Fibroblast of lung (primary cell): ENCODE measurements around the gene ERFL. TPM values are rescaled to one million over a fixed set of nuclear protein-coding genes. Genes with fewer than 3 reads are reported as not detected.
A peak's percentile ranks its signal among the peaks of the same experiment; 100 is the strongest.

Experiments
- DNase-seq, 2 donors: peaks; one replicate each; pipeline versions ENCODE4 v3.0.0 to v3.0.0-alpha.2; 2010; ENCODE audit warnings: low read depth in 2 of 2
- H2AFZ ChIP-seq: 2 replicates; pipeline ENCODE4 v1.5.1; 2012; ENCODE audit warnings: low read length, control low read depth, inconsistent platforms
- H3K27ac ChIP-seq: 2 replicates; pipeline ENCODE4 v1.5.1; 2011; ENCODE audit warnings: low read length, control low read depth; ENCODE audit not compliant: insufficient read depth
- H3K27me3 ChIP-seq: 2 replicates; pipeline ENCODE4 v1.5.1; 2011; ENCODE audit warnings: mild to moderate bottlenecking, low read length; ENCODE audit not compliant: control insufficient read depth, insufficient read depth
- H3K36me3 ChIP-seq: 2 replicates; pipeline ENCODE4 v1.5.1; 2011; ENCODE audit warnings: low read length; ENCODE audit not compliant: control insufficient read depth, insufficient read depth
- H3K4me1 ChIP-seq: 2 replicates; pipeline ENCODE4 v1.5.1; 2011; ENCODE audit warnings: low read length; ENCODE audit not compliant: control insufficient read depth, insufficient read depth; ENCODE audit errors: extremely low read depth
- H3K4me2 ChIP-seq: 2 replicates; pipeline ENCODE4 v1.5.1; 2011; ENCODE audit warnings: low read length, control low read depth; ENCODE audit not compliant: insufficient read depth; ENCODE audit errors: extremely low read depth
- H3K4me3 ChIP-seq, 4 experiments: fragments of 200-600 bp in 1 of 4; sonication (generic) in 1 of 4; replicated peaks in 1 of 4; 2 replicates each; pipeline ENCODE4 v1.5.1; 2011 to 2016; ENCODE audit warnings: low read length in 4 of 4, low read depth in 3 of 4, mild to moderate bottlenecking in 3 of 4, control low read depth in 2 of 4, inconsistent platforms in 1 of 4, mixed read lengths in 1 of 4; ENCODE audit not compliant: insufficient read depth in 1 of 4; ENCODE audit errors: control extremely low read depth in 1 of 4
- H3K79me2 ChIP-seq: 2 replicates; pipeline ENCODE4 v1.5.1; 2012; ENCODE audit warnings: mild to moderate bottlenecking, low read length, inconsistent platforms; ENCODE audit not compliant: control insufficient read depth, insufficient read depth
- H3K9ac ChIP-seq: 2 replicates; pipeline ENCODE4 v1.5.1; 2011; ENCODE audit warnings: mild to moderate bottlenecking, low read length, control low read depth; ENCODE audit not compliant: insufficient read depth
- H3K9me3 ChIP-seq: 2 replicates; pipeline ENCODE4 v1.5.1; 2012; ENCODE audit warnings: low read depth, low read length; ENCODE audit not compliant: control insufficient read depth, insufficient read depth
- H4K20me1 ChIP-seq: 2 replicates; pipeline ENCODE4 v1.5.1; 2011; ENCODE audit warnings: low read length; ENCODE audit not compliant: control insufficient read depth, insufficient read depth; ENCODE audit errors: extremely low read depth
- CTCF ChIP-seq, 2 donors: IDR thresholded peaks in 1 of 2; conservative IDR thresholded peaks in 1 of 2; 1 replicate in 1 of 2; 2 replicates in 1 of 2; pipeline ENCODE4 v1.5.1; 2011 to 2012; ENCODE audit warnings: low read length in 2 of 2, control low read depth in 1 of 2, inconsistent platforms in 1 of 2, low read depth in 1 of 2, mild to moderate bottlenecking in 1 of 2
- EZH2 ChIP-seq: IDR thresholded peaks from 2 replicates; pipeline ENCODE4 v1.5.1; 2012; ENCODE audit warnings: low read length, control low read depth, mild to moderate bottlenecking; ENCODE audit errors: missing control alignments
- polyA plus RNA-seq, 2 donors: library from polyadenylated mRNA; depleted of rRNA in 1 of 2; stranded (reverse) in 1 of 2; unstranded in 1 of 2; fragments of >200 nt; gene quantifications; 2 replicates each; pipeline ENCODE4 v1.2.1, GENCODE V29; 2011 to 2012; ENCODE audit warnings: missing spikeins in 1 of 2
- total RNA-seq: library from RNA; depleted of rRNA; stranded (reverse); fragments of >200 nt; gene quantifications from 2 replicates; pipeline ENCODE4 v1.2.1, GENCODE V29; 2014

The ERFL gene
- total and polyA plus RNA-seq, 2 donors (not counting 1 experiment from before 2014, with no cell fraction given): under 0.01 to 0.03 TPM

- Histone ChIP-seq H3K27ac (no peak overlapping the region), H2AFZ (no peak overlapping the region), H3K4me2 (no peak overlapping the region), H3K4me3 (no peak overlapping the region), H3K27me3 (peaks cover 44% of the 10 kb centered on the region), H3K4me1 (no peaks in the 10 kb centered on the region), H3K9me3 (no peaks in the 10 kb centered on the region), H3K36me3 (no peaks in the 10 kb centered on the region), H4K20me1 (no peaks in the 10 kb centered on the region), H3K9ac (no peak overlapping the region), H3K79me2 (no peaks in the 10 kb centered on the region)
- no peak for DNase-seq
- TF ChIP-seq CTCF (conservative IDR thresholded peaks at IDR 0.05 in 1 of 2, IDR thresholded peaks at IDR 0.05 in 1 of 2; ENCODE audit: low read depth in 1 of 2, low read length in 2 of 2) (no peak), EZH2 (peak; percentile 92)
These were observed 7.2 kb downstream of the ERFL start for GRCh38 chr19:41920882-41921576.

GRCh38 chr19:41919948-41920712, 8.1 kb downstream of the ERFL start:
- peaks cover 47% of the 10 kb centered on the region for H3K27me3 ChIP-seq
- DNase-seq: no peak
- no peaks in the 10 kb centered on the region for H3K4me1 ChIP-seq
- no peak overlapping the region for H3K9ac ChIP-seq
- TF ChIP-seq EZH2 (no peak), CTCF (conservative IDR thresholded peaks at IDR 0.05 in 1 of 2, IDR thresholded peaks at IDR 0.05 in 1 of 2; ENCODE audit: low read depth in 1 of 2, low read length in 2 of 2) (no peak)
- no peaks in the 10 kb centered on the region for H3K9me3 ChIP-seq
- no peak overlapping the region for H3K27ac ChIP-seq
- no peak overlapping the region for H3K4me2 ChIP-seq
- no peaks in the 10 kb centered on the region for H4K20me1 ChIP-seq
- no peak overlapping the region for H3K4me3 ChIP-seq
- no peaks in the 10 kb centered on the region for H3K36me3 ChIP-seq
- no peak overlapping the region for H2AFZ ChIP-seq
- no peaks in the 10 kb centered on the region for H3K79me2 ChIP-seq

GRCh38 chr19:41918653-41919244, 9.5 kb downstream of the ERFL start:
- TF ChIP-seq EZH2 (no peak), CTCF (conservative IDR thresholded peaks at IDR 0.05 in 1 of 2, IDR thresholded peaks at IDR 0.05 in 1 of 2; ENCODE audit: low read depth in 1 of 2, low read length in 2 of 2) (no peak)
- no peaks in the 10 kb centered on the region for H3K79me2 ChIP-seq
- peaks cover 52% of the 10 kb centered on the region for H3K27me3 ChIP-seq

More at GRCh38 chr19:41918653-41919244, 9.5 kb downstream of the ERFL start:
- peak in 1 of 2 donors; percentile 62 for DNase-seq
- no peak overlapping the region for H3K4me2 ChIP-seq
- H3K36me3 ChIP-seq: no peaks in the 10 kb centered on the region
- H3K9me3 ChIP-seq: no peaks in the 10 kb centered on the region
- no peak overlapping the region for H2AFZ ChIP-seq
- no peak overlapping the region for H3K27ac ChIP-seq
- H3K4me1 ChIP-seq: no peaks in the 10 kb centered on the region
- no peaks in the 10 kb centered on the region for H4K20me1 ChIP-seq
- no peak overlapping the region for H3K9ac ChIP-seq
- H3K4me3 ChIP-seq: no peak overlapping the region
